ENCODE data around the gene RELA.
A peak's percentile ranks its signal among the peaks of the same experiment; 100 is the strongest.
"Not testable (repeated sequence)": the region's sequence is repeated elsewhere in the genome, so short reads cannot be mapped to it uniquely, and the experiment has no call there.

The RELA gene

GRCh38 chr11:65672180-65672860 is 9.6 kb upstream of the RELA start:
- DNase-seq (ENCODE audit: low read depth in 2 of 2), result no peak

- peak in 1 of 2 donors; percentile 31 for DNase-seq (ENCODE audit: low read depth in 2 of 2)
These were observed 1.0 kb upstream of the RELA start for GRCh38 chr11:65663639-65664200.

DNA sequence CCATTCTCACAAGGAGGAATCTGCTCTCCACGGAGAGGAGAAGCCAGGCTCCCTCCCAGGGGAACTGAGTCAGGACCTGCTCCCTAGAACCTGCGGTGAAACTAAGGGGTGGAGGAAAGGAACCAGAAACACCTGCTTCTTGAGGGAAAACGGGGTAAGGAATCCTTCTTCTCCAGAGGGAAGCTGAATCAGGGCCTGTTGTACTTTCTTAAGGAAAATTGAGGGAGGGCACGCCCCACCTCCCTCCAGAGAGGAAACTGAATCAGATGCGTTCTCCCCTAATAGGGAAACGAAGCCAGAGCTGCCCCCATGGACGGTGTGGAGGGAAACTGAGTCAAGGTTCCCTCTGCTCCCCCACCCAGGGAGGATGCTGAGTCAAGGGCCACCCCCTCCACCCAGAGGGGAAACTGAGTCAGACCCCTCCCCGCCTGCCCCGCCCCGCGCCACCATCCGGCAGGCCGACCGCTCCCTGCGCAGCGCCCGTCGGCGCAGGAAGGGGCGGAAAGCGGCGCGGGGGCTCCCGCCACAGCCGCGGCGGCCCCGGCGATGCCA is 393 bp downstream of the RELA start:
- no peak for DNase-seq (ENCODE audit: low read depth in 2 of 2)

DNA sequence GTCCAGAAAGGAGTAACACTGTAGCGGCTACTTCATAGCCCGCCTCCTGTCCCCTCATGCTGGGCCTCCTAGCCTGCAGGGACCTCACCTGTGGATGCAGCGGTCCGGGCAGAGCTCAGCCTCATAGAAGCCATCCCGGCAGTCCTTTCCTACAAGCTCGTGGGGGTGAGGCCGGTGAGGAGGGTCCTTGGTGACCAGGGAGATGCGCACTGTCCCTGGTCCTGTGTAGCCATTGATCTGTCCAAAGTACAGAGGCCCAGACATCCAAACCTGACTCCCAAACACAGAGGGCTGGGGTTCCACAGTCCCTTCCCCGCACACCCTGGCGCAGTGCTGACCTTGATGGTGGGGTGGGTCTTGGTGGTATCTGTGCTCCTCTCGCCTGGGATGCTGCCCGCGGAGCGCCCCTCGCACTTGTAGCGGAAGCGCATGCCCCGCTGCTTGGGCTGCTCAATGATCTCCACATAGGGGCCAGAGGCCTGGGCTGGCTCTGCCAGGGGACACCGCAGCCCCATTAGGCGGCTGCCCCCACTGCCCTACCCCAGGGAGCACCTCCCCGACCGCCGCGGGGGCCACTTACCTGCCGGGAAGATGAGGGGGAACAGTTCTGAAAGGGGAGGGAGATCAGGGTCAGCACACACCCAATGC is 993 bp downstream of the RELA start:
- no peak for DNase-seq (ENCODE audit: low read depth in 2 of 2)

GRCh38 chr11:65660908-65661307 is 1.8 kb downstream of the RELA start:
- DNase-seq (ENCODE audit: low read depth in 2 of 2), result not testable (repeated sequence)

DNA sequence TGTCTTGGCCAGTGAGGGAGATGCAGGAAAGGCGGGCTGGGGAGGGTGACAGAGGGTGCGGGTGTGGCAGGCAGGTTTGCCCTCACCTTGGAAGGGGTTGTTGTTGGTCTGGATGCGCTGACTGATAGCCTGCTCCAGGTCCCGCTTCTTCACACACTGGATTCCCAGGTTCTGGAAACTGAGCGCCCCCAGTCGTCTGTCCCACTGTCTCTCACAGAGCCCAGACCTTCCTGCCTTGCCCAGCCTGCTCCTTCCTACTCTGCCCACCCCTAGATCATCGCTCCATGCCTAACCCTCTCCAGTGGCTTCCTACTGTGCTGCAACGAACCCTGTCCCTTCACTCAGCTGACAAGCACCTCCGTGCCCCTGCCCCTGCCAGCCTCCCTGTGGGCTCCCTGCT is 2.7 kb downstream of the RELA start:
- no peak for DNase-seq (ENCODE audit: low read depth in 2 of 2)

- DNase-seq (ENCODE audit: low read depth in 2 of 2), result no peak
These were observed 4.3 kb downstream of the RELA start for GRCh38 chr11:65658174-65659021.

GRCh38 chr11:65657426-65657825 is 5.3 kb downstream of the RELA start:
- no peak for DNase-seq (ENCODE audit: low read depth in 2 of 2)

DNA sequence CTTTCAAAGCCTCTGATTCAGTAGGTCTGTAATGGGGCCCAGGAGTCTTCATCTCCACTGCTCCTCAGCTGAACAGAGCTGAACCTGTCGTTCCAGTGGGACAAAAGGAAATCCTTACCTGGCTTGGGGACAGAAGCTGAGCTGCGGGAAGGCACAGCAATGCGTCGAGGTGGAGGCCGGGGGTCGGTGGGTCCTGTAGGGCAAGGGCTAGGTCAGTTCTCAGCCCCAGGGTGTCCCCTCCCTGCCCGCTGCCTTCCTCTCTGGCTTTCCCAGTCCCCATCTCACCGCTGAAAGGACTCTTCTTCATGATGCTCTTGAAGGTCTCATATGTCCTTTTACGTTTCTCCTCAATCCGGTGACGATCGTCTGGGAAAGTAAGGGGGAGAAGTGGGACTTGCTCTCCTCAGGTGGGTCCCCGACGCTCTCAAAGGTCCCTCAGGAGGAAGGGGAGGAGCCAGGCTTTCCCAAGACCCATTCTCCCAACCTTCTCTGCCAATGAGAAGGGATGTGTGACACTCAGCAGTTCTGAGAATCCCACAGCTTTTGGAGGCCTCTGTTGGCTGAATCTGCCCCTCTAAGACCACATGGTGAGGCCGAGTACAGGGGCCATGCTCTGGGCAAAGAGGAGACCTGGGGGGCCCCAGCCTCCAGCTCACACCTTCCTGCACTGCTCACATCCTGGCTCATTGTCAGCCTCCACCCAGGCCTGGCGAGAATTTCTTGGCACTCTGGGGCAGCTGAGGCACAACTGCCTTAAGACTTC is 7.0 kb downstream of the RELA start:
- no peak for DNase-seq (ENCODE audit: low read depth in 2 of 2)

DNA sequence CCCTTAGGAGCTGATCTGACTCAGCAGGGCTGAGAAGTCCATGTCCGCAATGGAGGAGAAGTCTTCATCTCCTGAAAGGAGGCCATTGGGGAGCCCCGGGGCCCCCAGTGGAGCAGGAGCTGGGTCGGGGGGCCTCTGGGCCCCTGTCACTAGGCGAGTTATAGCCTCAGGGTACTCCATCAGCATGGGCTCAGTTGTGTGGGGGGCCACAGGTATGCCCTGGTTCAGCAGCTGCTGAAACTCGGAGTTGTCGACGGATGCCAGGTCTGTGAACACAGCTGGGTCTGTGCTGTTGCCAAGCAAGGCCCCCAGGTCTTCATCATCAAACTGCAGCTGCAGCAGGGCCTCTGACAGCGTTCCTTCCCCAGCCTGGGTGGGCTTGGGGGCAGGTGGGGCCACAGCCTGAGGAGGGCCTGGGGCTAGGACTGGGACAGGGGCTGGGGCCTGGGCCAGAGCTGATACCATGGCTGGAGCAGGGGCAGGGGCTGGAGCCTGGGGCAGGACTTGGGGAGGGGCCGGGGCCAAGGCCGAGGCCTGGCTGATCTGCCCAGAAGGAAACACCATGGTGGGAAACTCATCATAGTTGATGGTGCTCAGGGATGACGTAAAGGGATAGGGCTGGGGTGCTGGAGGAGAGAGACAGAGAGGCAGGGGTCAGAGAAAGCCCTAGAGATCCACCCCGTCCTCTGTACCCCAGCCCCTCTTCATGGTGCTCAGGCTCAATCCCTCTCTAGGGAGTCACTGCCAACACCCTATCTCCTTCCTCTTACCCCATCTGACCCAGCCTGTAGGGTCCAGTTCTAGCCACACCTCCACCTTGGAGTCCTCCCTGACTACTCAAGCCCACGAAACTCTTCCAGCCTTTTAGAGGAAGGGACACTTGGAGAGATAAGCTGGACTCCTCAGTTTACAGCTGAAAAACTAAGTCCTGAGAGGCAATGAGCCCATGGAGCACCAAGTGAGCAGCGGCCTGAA is 8.1 kb downstream of the RELA start:
- DNase-seq (ENCODE audit: low read depth in 2 of 2), result no peak

- no peak for DNase-seq (ENCODE audit: low read depth in 2 of 2)
These were observed 9.2 kb downstream of the RELA start for GRCh38 chr11:65653229-65654225.

- DNase-seq (ENCODE audit: low read depth in 2 of 2), result peak; percentile 96 to 99
These were observed 10.0 kb downstream of the RELA start for GRCh38 chr11:65652511-65653228.

- no peak for DNase-seq (ENCODE audit: low read depth in 2 of 2)
These were observed 10.9 kb downstream of the RELA start for GRCh38 chr11:65651589-65652510.

DNA sequence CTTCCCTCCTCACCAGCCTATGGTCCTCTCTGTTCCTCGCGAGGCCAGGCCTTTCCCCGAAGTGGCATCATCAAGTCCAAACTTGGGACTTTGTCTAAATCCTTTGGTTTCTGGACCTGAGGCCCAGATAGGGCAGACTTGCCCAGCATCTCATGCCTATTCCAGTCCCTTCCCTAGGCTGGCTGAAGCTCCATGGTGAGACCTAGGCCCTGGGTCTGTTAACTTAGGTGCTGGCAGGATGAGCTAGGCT is 11.5 kb downstream of the RELA start:
- no peak for DNase-seq (ENCODE audit: low read depth in 2 of 2)

DNA sequence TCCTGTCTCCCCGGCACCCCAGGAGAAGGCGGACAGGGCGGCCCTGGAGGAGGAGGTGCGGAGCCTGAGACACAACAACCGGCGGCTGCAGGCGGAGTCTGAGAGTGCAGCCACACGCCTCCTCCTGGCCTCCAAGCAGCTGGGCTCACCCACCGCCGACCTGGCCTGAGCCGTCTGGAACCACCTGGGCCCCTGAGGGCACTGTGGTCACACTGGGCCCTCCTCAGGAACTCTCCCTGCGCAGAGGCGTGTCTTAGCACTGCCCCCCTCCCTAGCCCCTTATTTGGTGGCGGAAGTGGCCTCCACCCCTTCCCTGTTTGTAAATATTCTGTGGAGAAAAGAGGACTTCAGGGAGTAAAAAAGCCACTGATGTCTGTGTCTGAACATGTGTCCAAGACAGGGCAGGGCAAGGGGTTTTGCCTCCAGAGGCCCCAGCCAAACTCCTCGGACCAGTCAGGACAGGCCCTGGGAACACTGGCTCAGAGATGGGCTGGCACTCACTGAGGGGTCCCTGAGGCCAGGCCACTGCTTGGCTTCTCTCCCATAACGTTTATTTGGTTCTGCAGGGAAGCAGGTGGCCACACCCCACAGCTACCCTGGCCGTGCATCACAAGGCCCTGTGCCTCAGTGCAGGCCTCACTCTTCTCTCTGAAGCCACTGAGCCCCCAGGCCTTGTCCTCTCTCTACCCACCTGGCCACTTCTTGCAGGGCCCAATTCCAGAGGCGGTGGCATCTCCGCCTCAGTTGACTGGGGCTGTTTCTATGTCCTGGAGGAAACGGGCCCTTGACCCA is 12.0 kb downstream of the RELA start:
- no peak for DNase-seq (ENCODE audit: low read depth in 2 of 2)

DNA sequence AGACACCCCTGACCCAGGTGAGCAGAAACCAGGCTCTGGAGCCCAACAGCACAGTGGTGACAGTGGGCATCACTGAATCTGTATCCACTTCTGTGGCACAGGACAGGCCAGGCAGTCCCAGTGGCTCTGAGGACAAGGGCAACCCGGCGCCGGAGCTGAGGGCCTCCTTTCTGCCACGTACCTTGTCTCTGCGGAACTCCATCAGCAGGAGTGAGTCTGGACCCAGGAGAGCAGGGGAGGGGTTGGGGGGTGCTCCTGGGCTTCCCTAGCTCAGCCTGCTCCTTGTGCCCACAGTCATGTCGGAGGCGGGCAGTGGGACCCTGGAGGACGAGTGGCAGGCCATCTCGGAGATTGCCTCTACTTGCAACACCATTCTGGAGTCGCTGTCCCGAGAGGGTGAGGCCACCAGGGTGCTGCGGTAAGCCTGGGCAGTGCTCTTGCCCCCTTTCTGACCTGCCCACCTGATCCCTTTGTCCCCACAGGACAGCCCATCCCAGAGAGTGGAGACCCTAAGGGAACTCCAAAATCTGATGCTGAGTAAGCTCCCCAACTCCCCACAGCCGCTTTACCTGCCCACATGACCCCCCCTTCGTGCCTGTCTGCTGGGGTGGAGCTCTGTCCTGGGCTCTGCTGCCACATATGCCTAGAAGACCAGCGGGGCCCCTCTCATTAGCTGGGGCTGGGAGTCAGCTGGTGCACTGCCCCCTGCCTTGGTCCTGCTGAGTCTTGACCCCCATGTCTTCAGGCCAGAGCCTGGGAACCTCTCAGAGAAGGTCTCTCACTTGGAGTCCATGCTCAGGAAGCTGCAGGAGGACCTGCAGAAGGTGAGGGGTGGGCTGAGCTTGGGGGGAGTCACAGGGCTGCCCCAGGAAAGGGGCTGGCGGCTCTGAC is 12.8 kb downstream of the RELA start:
- DNase-seq (ENCODE audit: low read depth in 2 of 2), result no peak
